ENCODE data around the gene MED8.

GRCh38 chr1:43334453-43335205 is 55.0 kb downstream of the MED8 start:
- TF ChIP-seq CTCF (IDR thresholded peaks at IDR 0.05; ENCODE audit: insufficient read depth, low read depth, low read length) (no peak), EZH2 (IDR thresholded peaks at IDR 0.05; ENCODE audit: insufficient read depth, low read length) (no peak)

Data from astrocyte (in vitro differentiated cells and primary cell).